Glutamatergic neuron (in vitro differentiated cells): ENCODE measurements around the gene PSORS1C1. TPM values are rescaled to one million over a fixed set of nuclear protein-coding genes. Genes with fewer than 3 reads are reported as not detected.

Experiments used
- DNase-seq: peaks from one replicate; pipeline ENCODE4 v3.0.0; 2022
- H3K27ac Mint-ChIP-seq: one replicate; pipeline ENCODE4 v1.8.0; 2020; ENCODE audit warnings: mild to moderate bottlenecking, mixed read lengths, inconsistent platforms; ENCODE audit not compliant: unreplicated experiment
- H3K27me3 Mint-ChIP-seq: one replicate; pipeline ENCODE4 v1.8.0; 2020; ENCODE audit warnings: mild to moderate bottlenecking, moderate library complexity, mixed read lengths, inconsistent platforms; ENCODE audit not compliant: unreplicated experiment
- H3K36me3 Mint-ChIP-seq: one replicate; pipeline ENCODE4 v1.8.0; 2020; ENCODE audit warnings: mild to moderate bottlenecking, mixed read lengths, inconsistent platforms; ENCODE audit not compliant: unreplicated experiment
- H3K4me1 Mint-ChIP-seq: one replicate; pipeline ENCODE4 v1.8.0; 2020; ENCODE audit warnings: mild to moderate bottlenecking, low read depth, mixed read lengths, inconsistent platforms; ENCODE audit not compliant: unreplicated experiment
- H3K4me3 Mint-ChIP-seq: one replicate; pipeline ENCODE4 v1.8.0; 2020; ENCODE audit warnings: mild to moderate bottlenecking, mixed read lengths, inconsistent platforms; ENCODE audit not compliant: unreplicated experiment
- H3K9me3 Mint-ChIP-seq: one replicate; pipeline ENCODE4 v1.8.0; 2020; ENCODE audit warnings: mild to moderate bottlenecking, moderate library complexity, mixed read lengths, inconsistent platforms; ENCODE audit not compliant: unreplicated experiment
- CTCF ChIP-seq: fragments of 200-600 bp; sonication (generic); IDR thresholded peaks from one replicate; pipeline ENCODE4 v1.5.0; 2021; ENCODE audit not compliant: partially characterized antibody, unreplicated experiment
- total RNA-seq: library from RNA; stranded (reverse); fragmentation: NEBNext Ultra II Directional; extraction: Animal tissue kit (Norgen Biotek cat#: 25700); gene quantifications from one replicate; pipeline ENCODE4 v1.2.1, GENCODE V29; 2021; ENCODE audit not compliant: unreplicated experiment

The PSORS1C1 gene
- total RNA-seq, 1 donor from 2014 or later = not detected

- Mint-ChIP-seq H3K4me1 (peaks cover 2% of the 10 kb centered on the region), H3K36me3 (no peaks in the 10 kb centered on the region)
- TF ChIP-seq CTCF = no peak
These were observed 18.2 kb downstream of the PSORS1C1 start for GRCh38 chr6:31132806-31133205.

GRCh38 chr6:31135710-31136109, 21.1 kb downstream of the PSORS1C1 start:
- Mint-ChIP-seq H3K9me3 (peaks cover 7% of the 10 kb centered on the region), H3K27ac (no peak overlapping the region), H3K27me3 (peaks cover 10% of the 10 kb centered on the region), H3K36me3 (no peaks in the 10 kb centered on the region), H3K4me3 (no peak overlapping the region), H3K4me1 (peaks cover 7% of the 10 kb centered on the region)
- no peak for TF ChIP-seq CTCF
- DNase-seq = no peak

More at GRCh38 chr6:31132806-31133205, 18.2 kb downstream of the PSORS1C1 start:
- Mint-ChIP-seq H3K9me3 (peaks cover 2% of the 10 kb centered on the region), H3K27me3 (peaks cover 6% of the 10 kb centered on the region), H3K27ac (no peak overlapping the region), H3K4me3 (no peak overlapping the region)
- no peak for DNase-seq

- peaks cover 23% of the 10 kb centered on the region for H3K4me1 Mint-ChIP-seq
- H3K27me3 Mint-ChIP-seq = peaks cover 15% of the 10 kb centered on the region
- no peak for DNase-seq
- peak within 1 kb of the TSS; percentile 86 for H3K27ac Mint-ChIP-seq
- peak within 1 kb of the TSS; percentile 39 for H3K4me3 Mint-ChIP-seq
- H3K9me3 Mint-ChIP-seq = peaks cover 17% of the 10 kb centered on the region
- H3K36me3 Mint-ChIP-seq = no peaks in the 10 kb centered on the region
- no peak for TF ChIP-seq CTCF
These were observed 24.4 kb downstream of the PSORS1C1 start, which contains the start of gene PSORS1C2 for GRCh38 chr6:31138982-31139381. Gene PSORS1C2 (minus strand): TSS chr6:31139066. CDS start chr6:31139026, 40 bp downstream.

- no peak for DNase-seq
- peaks cover 17% of the 10 kb centered on the region for H3K9me3 Mint-ChIP-seq
- peak overlapping the region; percentile 86 for H3K27ac Mint-ChIP-seq
- peak overlapping the region; percentile 39 for H3K4me3 Mint-ChIP-seq
- H3K4me1 Mint-ChIP-seq = peaks cover 23% of the 10 kb centered on the region
- H3K27me3 Mint-ChIP-seq = peaks cover 15% of the 10 kb centered on the region
- TF ChIP-seq CTCF = no peak
- H3K36me3 Mint-ChIP-seq = no peaks in the 10 kb centered on the region
These were observed 25.0 kb downstream of the PSORS1C1 start for GRCh38 chr6:31139599-31139998.

- Mint-ChIP-seq H3K27me3 (peaks cover 15% of the 10 kb centered on the region), H3K27ac (no peak overlapping the region), H3K36me3 (no peaks in the 10 kb centered on the region), H3K9me3 (peaks cover 17% of the 10 kb centered on the region), H3K4me1 (peaks cover 30% of the 10 kb centered on the region), H3K4me3 (no peak overlapping the region)
- no peak for DNase-seq
- TF ChIP-seq CTCF = no peak
These were observed 26.0 kb downstream of the PSORS1C1 start for GRCh38 chr6:31140643-31141042.
